GM18870 (cell line): ENCODE results near the gene HCFC1R1.

Experiments used
- ATAC-seq: cut with Tn5 transposase; IDR thresholded peaks from one replicate; pipeline ENCODE4 v1.9.1; 2021; ENCODE audit warnings: moderate library complexity; ENCODE audit not compliant: unreplicated experiment

HCFC1R1 gene

DNA sequence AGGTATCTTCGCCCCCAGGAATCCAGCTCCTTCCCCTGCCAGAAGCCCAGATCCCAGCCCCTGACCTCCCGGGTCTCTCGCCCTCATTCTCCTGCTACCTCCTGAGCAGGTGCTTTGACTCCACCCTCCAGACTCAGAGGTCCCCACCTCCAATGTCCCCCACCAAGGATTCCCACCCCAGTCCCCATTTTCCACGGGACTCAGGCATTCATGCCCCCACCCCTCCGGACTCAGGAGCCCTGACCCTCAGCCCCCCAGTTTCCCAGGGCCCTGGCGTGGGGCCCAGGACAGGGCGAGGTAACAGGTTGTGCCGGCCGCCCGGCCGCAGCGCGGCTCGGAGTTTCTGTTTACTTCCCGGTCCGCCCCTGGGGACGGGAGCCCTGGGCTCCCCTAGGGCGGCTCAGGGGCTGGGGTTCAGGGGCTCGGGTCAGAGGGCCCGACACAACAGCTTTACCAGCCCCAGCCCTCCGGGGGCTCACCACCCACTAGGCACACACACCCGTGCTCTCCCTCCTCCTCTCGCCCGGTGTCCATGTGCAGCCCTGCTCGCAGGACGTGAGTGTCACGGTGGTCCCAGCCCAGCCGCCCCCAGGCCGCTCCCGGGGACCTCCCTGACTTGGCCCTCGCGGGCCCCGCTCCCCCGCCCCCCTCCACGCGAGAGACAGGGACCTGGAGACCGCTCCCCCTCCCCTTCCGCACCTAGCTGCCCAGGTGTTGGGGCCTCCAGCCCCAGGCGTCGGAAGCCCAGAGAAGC, 12.4 kb upstream of the HCFC1R1 start:
- ATAC-seq = no peak

DNA sequence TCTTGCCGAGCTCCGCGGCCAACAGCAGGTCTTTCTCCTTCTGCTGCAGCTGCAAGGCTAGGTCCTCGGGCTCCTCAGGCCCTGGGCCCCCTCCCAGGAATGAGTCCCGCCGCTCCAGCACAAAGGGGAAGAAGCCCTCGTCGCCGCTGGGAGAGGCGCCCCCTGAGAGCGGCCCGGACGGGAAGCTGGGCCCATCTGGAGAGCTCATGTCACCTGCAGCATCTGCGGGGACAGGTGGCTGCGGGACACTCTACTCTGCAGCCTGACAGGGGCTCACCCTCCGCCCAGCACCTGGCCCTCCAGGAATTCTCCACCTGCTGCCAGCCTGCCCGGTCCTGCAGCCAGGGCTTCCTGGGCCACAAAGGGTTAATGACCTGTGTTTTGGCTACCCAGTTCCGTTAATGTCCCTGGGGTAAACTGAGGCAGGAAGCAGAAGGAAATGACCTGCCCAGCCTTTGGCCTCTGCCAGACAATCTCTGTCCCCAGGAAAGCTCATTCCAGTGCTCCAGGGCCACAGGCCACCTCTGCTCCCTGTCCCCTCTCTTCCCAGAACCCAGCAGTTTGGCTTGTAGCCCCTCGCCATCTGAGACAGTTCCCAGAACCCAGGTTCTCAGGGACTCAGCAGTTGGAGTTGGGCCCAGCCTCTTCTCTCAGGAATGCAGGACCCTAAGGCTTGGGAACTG, 11.7 kb upstream of the HCFC1R1 start:
- ATAC-seq = no peak

DNA sequence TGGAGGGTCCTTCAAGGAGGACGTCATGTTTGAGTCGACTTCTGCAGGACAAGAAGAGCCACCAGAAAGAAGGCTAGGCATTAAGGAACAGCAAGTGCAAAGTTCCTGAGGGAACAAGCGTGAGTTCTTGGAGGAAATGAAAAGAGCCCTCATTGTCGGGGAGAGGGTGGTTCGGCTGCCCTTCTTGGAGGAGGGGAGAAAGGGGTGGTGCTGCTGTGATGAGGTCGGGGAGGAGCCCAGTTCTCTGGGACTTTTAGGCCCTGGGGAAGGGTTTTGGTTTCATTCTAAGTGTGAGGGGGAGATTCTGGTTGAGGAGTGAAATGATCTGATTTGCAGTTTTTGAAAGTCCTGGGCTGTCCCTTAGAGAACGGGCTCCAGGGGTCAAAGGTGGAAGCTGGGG, 8.9 kb upstream of the HCFC1R1 start:
- no peak for ATAC-seq

DNA sequence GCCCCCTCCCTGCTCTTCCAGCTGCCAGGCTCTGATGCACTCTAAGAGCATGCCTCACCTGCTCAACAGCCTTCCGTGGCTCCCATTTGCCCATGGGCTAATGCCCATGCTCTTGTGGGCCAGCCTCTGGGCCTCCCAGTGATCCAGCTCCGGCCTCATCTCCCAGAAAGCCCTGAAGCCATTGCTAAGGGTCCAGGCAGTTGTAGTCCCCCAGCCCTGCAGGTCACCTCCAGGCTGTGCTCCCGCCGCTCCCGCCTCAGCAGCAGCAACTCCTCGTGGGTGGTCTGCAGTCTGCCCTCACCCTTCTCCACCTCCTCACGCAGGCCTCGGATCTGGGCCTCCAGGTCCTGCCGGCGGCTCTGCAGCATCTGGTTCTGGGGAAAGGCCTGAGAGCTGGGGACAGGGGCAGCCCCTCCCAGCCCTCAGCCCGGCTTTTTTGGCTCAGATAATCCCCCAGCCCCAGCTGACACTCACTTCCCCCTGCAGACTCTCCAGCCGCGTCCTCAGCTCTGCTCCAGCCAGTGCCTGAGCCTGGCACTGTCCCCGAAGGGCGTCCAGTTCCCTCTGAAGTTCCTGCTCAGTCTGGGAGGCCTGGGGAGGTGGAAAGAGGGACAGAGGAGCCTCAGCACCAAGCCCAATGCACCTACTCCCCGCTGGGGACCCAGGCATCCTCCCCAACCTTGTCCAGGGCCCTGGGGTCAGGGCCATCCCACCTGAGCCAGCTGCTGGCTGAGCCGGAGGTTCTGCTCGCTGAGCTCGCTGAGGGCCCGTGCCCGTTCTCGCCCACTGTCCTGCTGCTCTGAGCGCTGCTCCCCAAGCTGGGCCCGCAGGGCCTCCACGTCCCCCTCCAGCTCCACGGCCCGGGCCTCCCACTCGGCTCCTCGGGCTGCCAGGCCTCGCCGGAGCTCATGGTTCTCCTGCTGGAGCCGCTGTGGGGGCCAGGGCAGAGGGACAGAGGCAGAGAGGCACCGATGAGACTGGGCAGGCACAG, 6.8 kb upstream of the HCFC1R1 start:
- ATAC-seq = no peak

DNA sequence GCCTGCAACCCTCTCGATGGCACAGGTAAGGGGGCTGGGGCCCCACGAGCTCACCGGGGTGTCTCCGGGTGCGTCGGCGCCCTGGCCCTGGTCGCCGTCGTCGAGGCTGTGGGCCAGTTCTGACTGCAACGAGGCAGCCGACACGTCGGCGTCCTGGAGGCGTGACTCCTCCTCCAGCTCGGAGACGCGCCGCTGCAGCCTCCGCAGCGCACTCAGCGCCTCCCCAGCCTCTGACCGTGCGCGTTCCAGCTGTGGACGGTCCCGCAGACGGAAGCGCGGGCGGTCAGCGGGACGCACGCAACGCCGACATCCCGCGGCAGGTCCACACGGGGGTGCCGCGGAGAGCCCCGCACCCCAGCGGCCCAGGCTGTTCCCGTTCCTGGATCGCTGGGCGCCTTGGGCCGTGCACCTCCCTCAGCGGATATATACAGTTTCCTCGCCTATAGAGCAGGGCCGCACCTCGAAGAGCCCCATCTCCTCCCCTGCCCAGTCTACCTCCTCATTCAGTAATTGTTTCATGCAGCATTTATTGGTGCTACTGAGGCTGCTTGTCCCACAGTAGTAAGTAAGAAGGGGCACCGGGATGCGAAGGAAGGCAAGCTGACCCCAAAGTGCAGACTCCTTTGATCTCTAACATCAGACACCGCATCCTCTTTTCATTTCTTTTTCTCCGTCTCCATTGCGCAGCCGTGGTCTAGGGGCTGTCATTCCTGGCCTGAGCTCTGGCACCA, 5.9 kb upstream of the HCFC1R1 start:
- no peak for ATAC-seq

DNA sequence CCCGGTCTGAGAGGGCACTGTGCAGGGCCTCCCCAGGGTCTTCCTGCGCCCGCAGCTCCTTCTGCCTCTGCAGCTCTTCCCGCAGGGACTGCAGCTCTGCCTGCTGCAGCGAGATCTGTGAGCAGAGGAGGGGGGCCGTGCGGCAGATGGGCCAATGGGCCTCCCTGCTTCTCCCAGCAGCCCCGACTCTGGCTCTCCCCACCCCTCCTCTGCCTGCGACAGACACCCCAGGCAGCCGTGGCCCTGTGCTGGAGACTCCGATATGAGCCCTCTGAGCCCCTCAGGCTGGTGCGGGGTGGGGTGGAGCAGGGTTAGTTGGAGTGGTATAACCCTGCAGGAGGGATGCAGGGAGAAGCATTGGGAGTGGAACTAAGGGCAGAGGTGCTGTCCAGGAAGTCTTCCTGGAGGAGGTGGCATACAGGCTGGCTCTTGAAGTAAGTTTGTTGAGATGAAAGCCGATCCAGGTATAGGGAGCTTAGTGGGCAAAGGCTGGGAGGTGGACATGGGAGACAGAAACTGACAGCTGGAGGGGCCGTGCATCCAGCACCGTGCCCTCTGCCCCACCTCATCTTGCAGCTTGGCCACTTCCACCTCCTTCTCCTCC, 5.1 kb upstream of the HCFC1R1 start:
- no peak for ATAC-seq

DNA sequence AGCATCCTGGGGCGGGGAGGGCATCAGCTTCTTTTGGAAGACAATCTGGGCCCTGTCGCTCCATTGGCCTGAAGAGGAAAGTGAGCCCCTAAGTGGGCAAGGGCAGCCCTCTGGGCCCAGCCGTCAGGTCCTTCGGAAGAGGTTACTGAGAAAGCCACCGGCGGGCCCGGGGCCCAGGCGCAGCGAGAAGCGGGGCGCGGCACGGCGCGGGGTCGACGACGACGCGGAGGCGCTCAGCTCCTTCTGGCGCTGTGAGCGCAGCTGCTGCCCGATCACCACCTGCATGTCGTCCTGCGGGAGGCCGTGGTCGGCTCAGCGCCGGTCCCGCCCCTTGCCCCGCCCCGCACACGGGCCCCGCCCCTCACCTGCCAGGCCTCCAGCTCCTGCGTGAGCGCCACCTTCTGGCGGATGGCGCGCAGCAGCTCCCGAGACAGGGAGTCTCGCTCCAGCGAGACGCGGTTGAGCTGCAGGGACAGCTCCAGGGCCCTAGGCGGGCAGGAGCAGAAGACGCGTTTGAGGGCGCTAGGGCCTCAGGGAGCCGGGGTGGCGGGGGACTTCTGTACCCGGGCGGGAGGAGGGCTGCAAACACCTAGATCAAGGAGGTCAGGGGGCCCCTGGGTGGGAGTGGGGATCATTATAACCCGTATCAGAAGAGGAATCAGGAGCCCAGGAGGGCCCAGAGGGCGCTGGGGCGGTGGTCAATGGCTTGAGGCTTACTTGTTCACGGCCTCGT, 4.4 kb upstream of the HCFC1R1 start:
- no peak for ATAC-seq

DNA sequence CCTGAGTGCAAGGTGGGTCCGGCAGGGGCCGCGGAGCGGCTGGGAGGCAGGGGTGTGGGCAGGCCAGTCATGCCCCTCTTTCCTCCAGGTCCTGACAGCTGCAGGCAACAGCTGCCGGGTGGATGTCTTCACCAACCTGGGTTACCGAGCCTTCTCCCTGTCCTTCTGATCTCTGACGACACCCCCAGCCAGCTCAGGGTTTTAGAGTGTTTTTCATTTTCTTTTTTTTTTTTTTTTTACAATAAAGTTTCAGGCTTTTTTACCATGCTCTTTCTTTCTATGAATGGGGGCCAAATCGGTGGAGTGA, 3.7 kb upstream of the HCFC1R1 start:
- ATAC-seq = no peak

DNA sequence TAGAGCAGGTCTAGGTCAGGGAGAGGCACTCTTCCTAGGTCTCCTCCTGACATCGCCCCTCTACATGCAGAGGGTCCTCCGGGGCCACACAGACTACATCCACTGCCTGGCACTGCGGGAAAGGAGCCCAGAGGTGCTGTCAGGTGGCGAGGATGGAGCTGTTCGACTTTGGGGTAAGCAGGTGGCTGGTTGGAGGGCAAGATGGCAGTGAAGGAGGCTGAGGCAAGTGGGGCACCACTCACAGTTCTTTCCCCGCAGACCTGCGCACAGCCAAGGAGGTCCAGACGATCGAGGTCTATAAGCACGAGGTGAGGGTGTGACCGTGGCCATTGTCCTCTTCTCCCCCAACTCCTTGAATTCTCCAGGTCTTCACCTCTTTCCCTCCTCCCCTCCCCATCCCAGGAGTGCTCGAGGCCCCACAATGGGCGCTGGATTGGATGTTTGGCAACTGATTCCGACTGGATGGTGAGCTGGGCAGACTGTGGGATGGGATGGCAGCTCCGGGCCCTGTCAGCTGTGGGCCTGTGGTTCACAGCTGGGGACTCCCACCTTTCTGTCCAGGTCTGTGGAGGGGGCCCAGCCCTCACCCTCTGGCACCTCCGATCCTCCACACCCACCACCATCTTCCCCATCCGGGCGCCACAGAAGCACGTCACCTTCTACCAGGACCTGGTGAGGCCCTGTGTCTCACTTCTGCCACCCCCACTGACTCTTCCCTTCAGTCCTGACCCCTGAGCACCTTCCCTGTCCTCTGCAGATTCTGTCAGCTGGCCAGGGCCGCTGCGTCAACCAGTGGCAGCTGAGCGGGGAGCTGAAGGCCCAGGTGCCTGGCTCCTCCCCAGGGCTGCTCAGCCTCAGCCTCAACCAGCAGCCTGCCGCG, 3.1 kb upstream of the HCFC1R1 start:
- ATAC-seq = no peak

DNA sequence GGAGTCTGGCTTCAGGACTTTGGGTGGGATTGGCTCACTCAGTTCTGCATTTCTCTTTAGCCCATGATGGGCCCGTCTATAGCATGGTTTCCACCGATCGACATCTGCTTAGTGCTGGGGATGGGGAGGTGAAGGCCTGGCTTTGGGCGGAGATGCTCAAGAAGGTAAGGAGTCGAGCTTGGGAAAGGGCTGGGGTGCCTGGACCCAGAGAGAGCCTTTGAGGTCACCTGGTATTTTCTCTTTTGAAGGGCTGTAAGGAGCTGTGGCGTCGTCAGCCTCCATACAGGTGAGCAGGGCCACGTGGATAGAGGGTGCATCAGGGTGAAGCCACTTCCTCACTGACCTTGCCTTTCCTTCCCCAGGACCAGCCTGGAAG, 2.2 kb upstream of the HCFC1R1 start:
- no peak for ATAC-seq

DNA sequence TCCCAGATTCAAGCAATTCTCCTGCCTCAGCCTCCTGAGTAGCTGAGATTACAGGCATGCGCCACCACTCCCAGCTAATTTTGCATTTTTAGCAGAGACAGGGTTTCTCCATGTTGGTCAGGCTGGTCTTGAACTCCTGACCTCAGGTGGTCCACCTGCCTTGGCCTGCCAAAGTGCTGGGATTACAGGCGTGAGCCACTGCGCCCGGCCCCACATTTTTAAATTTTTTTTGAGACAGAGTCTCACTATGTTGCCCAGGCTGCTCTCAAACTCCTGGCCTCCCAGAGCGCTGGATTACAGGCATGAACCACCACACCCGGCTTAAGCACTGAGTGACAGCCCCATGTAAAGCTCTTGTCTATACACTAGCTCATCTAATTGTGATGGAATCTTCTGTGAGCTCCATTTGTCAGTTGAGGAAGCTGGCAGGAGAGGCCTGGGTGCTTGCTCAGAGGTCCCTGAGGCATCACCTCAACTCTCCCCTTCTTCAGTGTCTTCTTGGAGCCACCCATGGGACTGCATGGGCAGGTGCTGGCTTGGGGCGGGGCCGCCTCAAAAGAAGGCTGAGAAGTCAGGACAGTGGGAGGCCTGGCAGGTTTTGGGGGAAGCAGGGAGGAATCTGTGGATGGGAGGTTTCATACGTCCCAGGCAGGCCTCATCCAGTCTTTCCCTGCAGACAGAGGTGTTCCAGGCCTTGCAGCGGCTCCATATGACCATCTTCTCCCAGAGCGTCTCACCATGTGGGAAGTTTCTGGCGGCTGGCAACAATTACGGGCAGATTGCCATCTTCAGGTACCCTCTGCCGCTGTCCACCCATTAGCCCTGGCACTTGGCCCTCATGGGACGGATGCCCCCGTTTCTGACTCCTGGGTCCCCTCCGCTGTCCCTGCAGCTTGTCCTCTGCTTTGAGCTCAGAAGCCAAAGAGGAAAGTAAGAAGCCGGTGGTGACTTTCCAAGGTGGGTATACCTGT, 1.6 kb upstream of the HCFC1R1 start:
- ATAC-seq = no peak

DNA sequence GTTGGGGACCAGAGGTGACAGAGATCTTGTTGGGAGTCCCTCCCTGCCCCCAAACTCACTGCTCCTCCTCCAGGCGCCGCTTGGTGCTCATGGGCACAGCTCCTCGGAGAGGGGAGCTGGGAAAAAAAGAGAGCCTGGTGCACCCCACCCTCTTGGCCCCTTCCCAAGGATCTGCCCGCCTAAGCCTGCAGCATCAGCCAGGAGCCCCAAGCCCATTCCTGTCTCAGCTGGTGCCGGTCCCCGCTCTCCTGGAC, 400 bp downstream of the HCFC1R1 start:
- ATAC-seq = no peak

DNA sequence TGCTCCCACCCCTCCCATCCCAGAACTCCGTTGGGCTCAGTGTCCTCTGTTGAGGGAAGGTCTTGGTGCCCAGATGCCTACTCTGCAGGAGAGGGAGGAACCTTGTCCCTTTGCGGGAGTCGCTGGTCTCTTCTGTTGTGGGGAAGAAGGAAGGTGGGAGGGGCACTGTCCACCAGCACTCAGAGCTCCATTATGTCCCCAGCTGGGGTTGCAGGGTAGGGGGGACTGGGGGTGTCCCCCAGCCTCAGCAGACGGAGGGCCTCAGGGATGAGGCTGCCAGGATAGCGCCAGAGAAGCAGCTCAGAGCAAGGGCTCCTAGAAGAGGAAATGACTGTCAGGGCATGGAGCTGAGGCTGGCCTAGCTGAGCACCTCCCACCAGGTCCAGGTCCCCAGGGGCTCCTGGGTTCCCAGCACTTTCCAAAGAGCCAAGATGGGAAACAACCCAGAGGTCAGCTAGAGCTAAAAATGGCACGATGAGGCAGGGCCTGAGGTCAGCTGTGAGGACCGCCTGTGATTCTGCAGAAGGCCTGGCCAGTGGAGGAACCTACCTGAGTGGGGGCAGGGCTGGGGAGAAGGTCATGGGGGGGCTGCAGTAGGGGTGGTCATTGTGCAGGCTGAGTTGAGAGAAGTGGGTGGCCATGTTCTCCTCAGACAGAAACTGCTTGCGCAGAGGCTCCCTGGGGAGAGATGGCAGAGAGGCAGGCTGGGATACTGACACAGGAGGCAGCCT, 893 bp downstream of the HCFC1R1 start:
- ATAC-seq = no peak

DNA sequence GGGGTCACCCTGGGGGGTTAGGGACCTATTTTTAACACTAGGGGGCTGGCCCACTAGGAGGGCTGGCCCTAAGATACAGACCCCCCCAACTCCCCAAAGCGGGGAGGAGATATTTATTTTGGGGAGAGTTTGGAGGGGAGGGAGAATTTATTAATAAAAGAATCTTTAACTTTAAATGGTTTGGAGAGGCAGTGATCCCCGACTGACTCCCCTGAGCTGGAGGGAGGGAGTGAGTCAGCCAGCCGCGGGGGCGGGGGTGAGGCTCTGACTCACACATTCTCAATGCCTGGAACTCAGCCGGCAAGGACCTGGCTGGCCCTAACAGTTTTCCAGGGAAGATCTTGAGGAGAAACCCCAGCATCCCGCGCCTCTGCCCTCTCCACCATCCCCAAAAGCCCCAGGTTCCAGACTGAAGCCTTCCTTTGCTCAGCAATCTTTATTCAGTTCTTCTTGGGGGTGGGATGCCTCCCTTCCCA, 1.5 kb downstream of the HCFC1R1 start:
- ATAC-seq = no peak

DNA sequence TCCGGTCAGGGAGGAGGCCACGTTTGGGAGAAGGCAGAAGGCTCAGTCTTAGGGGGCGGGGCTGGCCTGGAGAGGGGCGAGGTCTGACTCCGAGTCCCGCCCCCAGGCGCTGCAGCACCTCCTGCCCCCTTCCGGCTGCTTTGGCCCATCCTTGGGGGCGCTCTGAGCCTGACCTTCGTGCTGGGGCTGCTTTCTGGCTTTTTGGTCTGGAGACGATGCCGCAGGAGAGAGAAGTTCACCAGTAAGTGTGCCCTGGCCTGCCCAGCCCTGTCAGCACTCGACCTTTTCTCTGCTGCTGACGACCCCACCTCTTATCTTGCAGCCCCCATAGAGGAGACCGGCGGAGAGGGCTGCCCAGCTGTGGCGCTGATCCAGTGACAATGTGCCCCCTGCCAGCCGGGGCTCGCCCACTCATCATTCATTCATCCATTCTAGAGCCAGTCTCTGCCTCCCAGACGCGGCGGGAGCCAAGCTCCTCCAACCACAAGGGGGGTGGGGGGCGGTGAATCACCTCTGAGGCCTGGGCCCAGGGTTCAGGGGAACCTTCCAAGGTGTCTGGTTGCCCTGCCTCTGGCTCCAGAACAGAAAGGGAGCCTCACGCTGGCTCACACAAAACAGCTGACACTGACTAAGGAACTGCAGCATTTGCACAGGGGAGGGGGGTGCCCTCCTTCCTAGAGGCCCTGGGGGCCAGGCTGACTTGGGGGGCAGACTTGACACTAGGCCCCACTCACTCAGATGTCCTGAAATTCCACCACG, 2.1 kb downstream of the HCFC1R1 start:
- no peak for ATAC-seq

DNA sequence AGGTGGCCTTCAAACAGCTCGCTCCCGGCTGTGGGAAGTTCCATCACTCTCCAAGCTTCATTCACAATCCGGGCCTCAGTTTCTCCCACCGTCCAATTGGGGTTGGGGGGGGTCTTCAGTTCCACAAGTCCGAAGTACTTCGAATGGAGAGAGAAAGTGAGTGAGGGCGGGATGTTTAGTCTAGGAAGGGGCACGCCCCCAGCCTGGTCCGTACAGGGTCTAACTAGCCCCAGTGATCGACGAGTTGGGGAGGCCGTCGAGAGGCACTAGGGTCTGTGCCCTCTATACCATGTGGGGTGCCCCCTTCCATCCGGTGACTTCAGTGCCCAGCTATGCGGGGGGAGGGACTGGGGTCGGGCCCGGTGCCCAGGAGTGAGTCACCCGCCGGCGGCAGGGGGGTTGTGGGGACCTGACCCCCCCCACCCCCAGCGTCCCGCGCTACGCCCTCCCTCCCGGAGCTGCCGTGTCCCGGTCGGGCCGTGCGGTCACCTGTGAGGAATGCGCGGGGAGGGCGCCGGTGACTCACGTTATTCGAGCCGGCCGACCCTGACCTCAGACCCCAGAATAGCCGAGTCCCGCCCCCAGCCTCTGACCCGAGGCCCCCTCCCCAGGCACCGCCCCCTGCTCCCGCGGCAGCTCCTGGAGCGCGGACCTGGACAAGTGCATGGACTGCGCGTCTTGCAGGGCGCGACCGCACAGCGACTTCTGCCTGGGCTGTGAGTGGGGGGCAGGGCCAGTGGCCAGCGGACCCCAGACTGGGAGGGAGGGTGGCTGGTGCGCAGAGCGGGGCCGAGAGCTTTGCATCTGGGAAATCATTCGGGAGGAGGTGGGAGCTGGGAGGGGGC, 2.9 kb downstream of the HCFC1R1 start:
- ATAC-seq = no peak
